Measurements from ENCODE around the gene IDH3B. TPM values are rescaled to one million over a fixed set of nuclear protein-coding genes. Genes with fewer than 3 reads are reported as not detected.

Gene IDH3B
- total and polyA plus RNA-seq, 2 of the 13 experiments (the other 11 are each of a cell fraction or from before 2014, with no cell fraction given), result 215 to 254 TPM

GRCh38 chr20:2663887-2664719 is at the start of gene IDH3B (continued):
- TF ChIP-seq ARID2 (CRISPR knock-in tag; IDR thresholded peaks at IDR 0.05; ENCODE audit: borderline replicate concordance) (peak; percentile 98), ZBTB44 (CRISPR knock-in tag; IDR thresholded peaks at IDR 0.05) (peak; percentile 82), CREB3 (CRISPR knock-in tag; IDR thresholded peaks at IDR 0.05) (peak; percentile 74; the same call in 1 of the 2 replicates), ZNF780A (CRISPR knock-in tag; IDR thresholded peaks at IDR 0.05) (peak; percentile 52; the same call in 1 of the 2 replicates), SOX6 (IDR thresholded peaks at IDR 0.05) (no peak), SOX6 (CRISPR knock-in tag; IDR thresholded peaks at IDR 0.05) (peak; percentile 84), HOXD1 (CRISPR knock-in tag; IDR thresholded peaks at IDR 0.05) (peak; percentile 78), RBM39 (IDR thresholded peaks at IDR 0.05; ENCODE audit: low read depth, low read length, poor library complexity, severe bottlenecking) (no peak), ZKSCAN1 (IDR thresholded peaks at IDR 0.05; ENCODE audit: low read length) (peak; percentile 82; the same call in 1 of the 2 replicates), ZMYM2 (CRISPR knock-in tag; IDR thresholded peaks at IDR 0.05) (peak; percentile 36; the same call in 1 of the 2 replicates), ZNF143 (CRISPR knock-in tag; IDR thresholded peaks at IDR 0.05) (peak; percentile 78), ZNF263 (CRISPR knock-in tag; IDR thresholded peaks at IDR 0.05) (no peak), JDP2 (CRISPR knock-in tag; IDR thresholded peaks at IDR 0.05; ENCODE audit: borderline replicate concordance) (no peak; the same call in 1 of the 2 replicates), ZNF660 (CRISPR knock-in tag; IDR thresholded peaks at IDR 0.05; ENCODE audit: borderline replicate concordance, low read depth) (no peak; the same call in 1 of the 2 replicates), PRDM4 (CRISPR knock-in tag; IDR thresholded peaks at IDR 0.05; ENCODE audit: borderline replicate concordance) (0 out of 2 replicates have a peak, but pooled peaks have one; percentile 89), SIN3B (IDR thresholded peaks at IDR 0.05; ENCODE audit: low read length) (peak; percentile 100), PRDM10 (CRISPR knock-in tag; IDR thresholded peaks at IDR 0.05; ENCODE audit: low read depth) (peak; percentile 95), SRSF4 (IDR thresholded peaks at IDR 0.05; ENCODE audit: low read depth, low read length, poor library complexity, severe bottlenecking) (no peak), NAIF1 (CRISPR knock-in tag; IDR thresholded peaks at IDR 0.05; ENCODE audit: borderline replicate concordance) (peak; percentile 73; the same call in 1 of the 2 replicates), ZNF883 (CRISPR knock-in tag; IDR thresholded peaks at IDR 0.05; ENCODE audit: not compliant biosample characterization) (peak; percentile 95)

Measured in HepG2 (cell line).